Transverse colon (tissue), 4 donors: ENCODE measurements around the gene TAPBPL. TPM values are rescaled to one million over a fixed set of nuclear protein-coding genes. Genes with fewer than 3 reads are reported as not detected.

Source experiments
- DNase-seq: peaks from one replicate; pipeline ENCODE4 v3.0.0-alpha.2; 2019
- H3K27ac ChIP-seq, 4 donors: fragments of 200-600 bp; sonication (generic); 2 replicates each; pipeline ENCODE4 v1.5.1; 2016 to 2018; ENCODE audit warnings: inconsistent platforms in 4 of 4
- H3K27me3 ChIP-seq: fragments of 200-600 bp; sonication (generic); 2 replicates; pipeline ENCODE4 v1.5.1; 2017; ENCODE audit warnings: inconsistent platforms
- H3K36me3 ChIP-seq, 4 donors: fragments of 200-600 bp; sonication (generic); 2 replicates each; pipeline ENCODE4 v1.5.1; 2017 to 2019; ENCODE audit warnings: inconsistent platforms in 4 of 4
- H3K4me1 ChIP-seq, 4 donors: fragments of 200-600 bp; sonication (generic); 2 replicates each; pipeline ENCODE4 v1.5.1; 2017 to 2020; ENCODE audit warnings: inconsistent platforms in 4 of 4
- H3K4me3 ChIP-seq, 4 donors: fragments of 200-600 bp; sonication (generic); 1 replicate in 1 of 4; 2 replicates in 3 of 4; pipeline versions ENCODE4 v1.5.1 to v1.6.1; 2017 to 2019; ENCODE audit warnings: inconsistent platforms in 4 of 4
- H3K9me3 ChIP-seq, 2 donors: fragments of 200-600 bp; sonication (generic); 2 replicates each; pipeline ENCODE4 v1.5.1; 2017 to 2019; ENCODE audit warnings: inconsistent platforms in 2 of 2
- CTCF ChIP-seq, 5 experiments: fragments of 200-600 bp in 3 of 5; fragments of 450-650 bp in 2 of 5; sonication (generic) in 3 of 5; IDR thresholded peaks; 1 replicate in 2 of 5; 2 replicates in 3 of 5; pipeline ENCODE4 v1.5.1; 2016 to 2017; ENCODE audit warnings: antibody characterized with exemption in 5 of 5, inconsistent platforms in 3 of 5, mild to moderate bottlenecking in 2 of 5, moderate library complexity in 1 of 5
- EP300 ChIP-seq: sonication (generic); formaldehyde crosslinking; IDR thresholded peaks from one replicate; pipeline ENCODE4 v1.6.1; 2017; ENCODE audit warnings: antibody characterized with exemption, low read depth
- POLR2A ChIP-seq: fragments of 450-650 bp; IDR thresholded peaks from one replicate; pipeline ENCODE4 v1.6.1; 2016; ENCODE audit warnings: antibody characterized with exemption, mild to moderate bottlenecking, moderate library complexity
- POLR2AphosphoS5 ChIP-seq, 3 donors: sonication (generic); formaldehyde crosslinking; IDR thresholded peaks; one replicate each; pipeline ENCODE4 v1.6.1; 2016; ENCODE audit warnings: antibody characterized with exemption in 3 of 3
- WGBS, 2 donors: methylation state at CpG; one replicate each; pipeline ENCODE4 v1.1.5; 2018; ENCODE audit warnings: low coverage in 1 of 2; 5-methylcytosine and 5-hydroxymethylcytosine counted together
- in situ Hi-C, 4 donors: fragments of 200-750 bp; cut with MboI; loops; one replicate each; pipeline versions ENCODE4 v1.15.0 to v1.15.1; 2017; ENCODE audit warnings: low sequenced_read_pairs in 3 of 4, low pct_ligation_motif_present in 1 of 4, low pct_unique_long_range_greater_than_20kb in 1 of 4
- intact Hi-C: fragments of 100-400 bp; cut with DNase I; formaldehyde crosslinking; loops from one replicate; pipeline ENCODE4 v1.15.1; 2023; ENCODE audit warnings: low total_unique reads
- total RNA-seq, 4 donors: library from RNA; depleted of rRNA; stranded (reverse); fragments of >200 nt; gene quantifications; one replicate each; pipeline ENCODE4 v1.1.0, GENCODE V29; 2016

TAPBPL gene
- total RNA-seq, 4 donors from 2014 or later, result 47.6 to 99.1 (median 79.3) TPM

GRCh38 chr12:6407236-6407954 is 44.4 kb upstream of the TAPBPL start:
- no peaks in the 10 kb centered on the region for H3K27me3 ChIP-seq
- in situ Hi-C loops, result no loop called here
- TF ChIP-seq EP300, result no peak
- no peak for TF ChIP-seq CTCF (IDR thresholded peaks at IDR 0.05)
- TF ChIP-seq POLR2AphosphoS5 (IDR thresholded peaks at IDR 0.05), result no peak
- no peak for TF ChIP-seq POLR2A
- H3K4me3 ChIP-seq, result no peak overlapping the region
- WGBS, 2 donors, result 89 to 93% methylated on average over 5 to 10 of the region's 10 CpGs
- no peaks in the 10 kb centered on the region for H3K36me3 ChIP-seq
- H3K27ac ChIP-seq, result no peak overlapping the region
- intact Hi-C loops, result no loop called here
- no peaks in the 10 kb centered on the region for H3K4me1 ChIP-seq
- H3K9me3 ChIP-seq, result no peaks in the 10 kb centered on the region
- DNase-seq, result no peak

- no peak for DNase-seq
- in situ Hi-C loops, result no loop called here
- 67 to 89% methylated on average over 3 of the region's 3 CpGs for WGBS, 2 donors
These were observed 35.2 kb upstream of the TAPBPL start for GRCh38 chr12:6416596-6416995.

GRCh38 chr12:6418796-6419195 is 33.0 kb upstream of the TAPBPL start:
- no peak for TF ChIP-seq POLR2A
- TF ChIP-seq CTCF (IDR thresholded peaks at IDR 0.05), result no peak
- no peak for TF ChIP-seq POLR2AphosphoS5 (IDR thresholded peaks at IDR 0.05)
- TF ChIP-seq EP300, result no peak
- WGBS, 2 donors, result 64 to 86% methylated on average over 4 to 6 of the region's 6 CpGs
- intact Hi-C loops, result no loop called here
- Histone ChIP-seq H3K9me3 (no peaks in the 10 kb centered on the region), H3K27me3 (no peaks in the 10 kb centered on the region), H3K4me3 (no peak overlapping the region), H3K36me3 (no peaks in the 10 kb centered on the region), H3K27ac (no peak overlapping the region), H3K4me1 (peaks cover 2 to 19% (median 8%) of the 10 kb centered on the region in 4 donors)
- DNase-seq, result no peak
- in situ Hi-C loops, result no loop called here

More at GRCh38 chr12:6416596-6416995, 35.2 kb upstream of the TAPBPL start:
- H3K9me3 ChIP-seq, result no peaks in the 10 kb centered on the region
- H3K4me1 ChIP-seq, result peaks cover 0 to 13% (median 4%) of the 10 kb centered on the region in 4 donors
- no peaks in the 10 kb centered on the region for H3K27me3 ChIP-seq
- intact Hi-C loops, result no loop called here
- H3K36me3 ChIP-seq, result no peaks in the 10 kb centered on the region
- no peak overlapping the region for H3K27ac ChIP-seq
- no peak overlapping the region for H3K4me3 ChIP-seq
- TF ChIP-seq EP300 (no peak), POLR2A (no peak), CTCF (IDR thresholded peaks at IDR 0.05) (no peak), POLR2AphosphoS5 (IDR thresholded peaks at IDR 0.05) (no peak)

GRCh38 chr12:6420364-6420763 is 31.5 kb upstream of the TAPBPL start:
- 61% methylated on average over 4 of the region's 4 CpGs; no CpG with 5 or more reads in 1 of the 2 donors for WGBS, 2 donors
- no peaks in the 10 kb centered on the region for H3K27me3 ChIP-seq
- H3K27ac ChIP-seq, result peak overlapping the region in 3 of 4 donors; percentile 1 to 29 (median 6)
- no peak for DNase-seq
- H3K4me3 ChIP-seq, result no peak overlapping the region
- H3K36me3 ChIP-seq, result no peaks in the 10 kb centered on the region
- no peak for TF ChIP-seq POLR2AphosphoS5 (IDR thresholded peaks at IDR 0.05)
- TF ChIP-seq EP300, result no peak
- no peak for TF ChIP-seq POLR2A
- no peak for TF ChIP-seq CTCF (IDR thresholded peaks at IDR 0.05)
- intact Hi-C loops (loop anchor here (5.0 kb wide), 2 partner anchors 42 to 117 kb away; no protein-coding TSS in a partner anchor), in situ Hi-C loops (loop anchor here in 2 of 4 donors (5.0 to 10.0 kb wide), 3 partner anchors 47 to 124 kb away; no protein-coding TSS in a partner anchor)
- no peaks in the 10 kb centered on the region for H3K9me3 ChIP-seq
- H3K4me1 ChIP-seq, result peaks cover 4 to 17% (median 11%) of the 10 kb centered on the region in 4 donors
